Smooth muscle cell (in vitro differentiated cells): ENCODE measurements around the gene FARSA. TPM values are rescaled to one million over a fixed set of nuclear protein-coding genes. Genes with fewer than 3 reads are reported as not detected.

Experiments
- DNase-seq: peaks from one replicate; lab custom pipeline; 2025; ENCODE audit not compliant: unreplicated experiment; lab: John Stamatoyannopoulos, UW
- H2AFZ ChIP-seq: fragments of 200-600 bp; sonication (generic); 2 replicates; pipeline ENCODE4 v1.6.0; 2016; ENCODE audit warnings: antibody characterized with exemption, low read depth, mild to moderate bottlenecking
- H3F3A ChIP-seq: fragments of 200-600 bp; sonication (generic); 2 replicates; pipeline ENCODE4 v1.6.0; 2017; ENCODE audit warnings: antibody characterized with exemption, low read depth
- H3K27ac ChIP-seq: fragments of 200-600 bp; sonication (generic); 2 replicates; pipeline ENCODE4 v1.5.1; 2016; ENCODE audit warnings: low read depth, mild to moderate bottlenecking
- H3K27me3 ChIP-seq: fragments of 200-600 bp; sonication (generic); 2 replicates; pipeline ENCODE4 v1.6.1; 2016; ENCODE audit warnings: low read depth, mild to moderate bottlenecking
- H3K36me3 ChIP-seq: fragments of 200-600 bp; sonication (generic); 2 replicates; pipeline ENCODE4 v1.5.1; 2016; ENCODE audit warnings: low read depth
- H3K4me1 ChIP-seq: fragments of 200-600 bp; sonication (generic); 2 replicates; pipeline ENCODE4 v1.5.1; 2016; ENCODE audit warnings: low read depth
- H3K4me2 ChIP-seq: fragments of 200-600 bp; sonication (generic); 2 replicates; pipeline ENCODE4 v1.6.0; 2016; ENCODE audit warnings: mild to moderate bottlenecking
- H3K4me3 ChIP-seq: fragments of 200-600 bp; sonication (generic); 2 replicates; pipeline ENCODE4 v1.5.1; 2016; ENCODE audit warnings: mild to moderate bottlenecking
- H3K79me2 ChIP-seq: fragments of 200-600 bp; sonication (generic); 2 replicates; pipeline ENCODE4 v1.6.0; 2016; ENCODE audit warnings: low read depth, mild to moderate bottlenecking
- H3K9ac ChIP-seq: fragments of 200-600 bp; sonication (generic); 2 replicates; pipeline ENCODE4 v1.6.0; 2016; ENCODE audit warnings: low read depth
- H3K9me3 ChIP-seq: fragments of 200-600 bp; sonication (generic); replicated peaks from 2 replicates; pipeline ENCODE4 v1.5.1; 2016; ENCODE audit warnings: low read depth
- H4K20me1 ChIP-seq: fragments of 200-600 bp; sonication (generic); 2 replicates; pipeline ENCODE4 v1.6.0; 2016; ENCODE audit warnings: low read depth
- CTCF ChIP-seq: fragments of 200-600 bp; sonication (generic); IDR thresholded peaks from 2 replicates; pipeline ENCODE4 v1.5.1; 2017; ENCODE audit warnings: borderline replicate concordance, mild to moderate bottlenecking, antibody characterized with exemption; ENCODE audit not compliant: insufficient read depth, poor library complexity, severe bottlenecking
- WGBS: methylation state at CpG from one replicate; pipeline ENCODE4 v1.1.7; 2016; ENCODE audit warnings: low lambda C conversion rate; 5-methylcytosine and 5-hydroxymethylcytosine counted together
- polyA plus RNA-seq: library from polyadenylated mRNA; unstranded; fragments of >200 nt; fragmentation: Nextera tagmentation; extraction: Ambion mirVana; gene quantifications from 2 replicates; pipeline ENCODE4 v1.2.1, GENCODE V29; 2016
- total RNA-seq: library from RNA; depleted of rRNA; stranded (reverse); fragments of >200 nt; gene quantifications from 2 replicates; pipeline ENCODE4 v1.2.3, GENCODE V29; 2014

The FARSA gene
- total and polyA plus RNA-seq, 2 experiments from 2014 or later, result 46.1 to 86.9 TPM

GRCh38 chr19:12936582-12936981 lies 3.1 kb upstream of the FARSA start:
- no peak for TF ChIP-seq CTCF
- Histone ChIP-seq H3K9me3 (no peaks in the 10 kb centered on the region), H4K20me1 (peaks cover 35% of the 10 kb centered on the region), H3K27me3 (no peaks in the 10 kb centered on the region), H3K27ac (no peak overlapping the region), H3F3A (peaks cover 30% of the 10 kb centered on the region), H3K4me2 (no peak overlapping the region), H3K36me3 (no peaks in the 10 kb centered on the region), H3K4me1 (peaks cover 30% of the 10 kb centered on the region), H3K9ac (no peak overlapping the region), H3K79me2 (peaks cover 50% of the 10 kb centered on the region), H2AFZ (no peak overlapping the region), H3K4me3 (no peak overlapping the region)
- DNase-seq, result no peak
- 93% methylated on average over 7 of the region's 7 CpGs for WGBS

DNA sequence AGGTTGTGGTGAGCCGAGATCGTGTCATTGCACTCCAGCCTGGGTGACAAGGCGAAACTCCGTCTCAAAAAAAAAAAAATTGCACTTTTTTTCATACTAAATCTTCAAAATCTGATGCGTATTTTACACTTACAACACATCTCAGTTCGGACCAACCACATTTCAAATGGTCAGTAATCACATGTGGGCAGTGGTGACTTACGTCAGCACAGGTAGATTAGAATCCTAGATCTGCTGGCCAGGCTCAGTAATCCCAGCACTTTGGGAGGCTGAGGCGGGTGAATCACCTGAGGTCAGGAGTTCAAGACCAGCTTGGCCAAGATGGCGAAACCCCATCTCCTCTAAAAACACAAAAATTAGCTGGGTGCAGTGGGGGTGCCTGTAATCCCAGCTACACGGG lies 1.6 kb upstream of the FARSA start:
- WGBS, result 95% methylated on average over 6 of the region's 10 CpGs
- Histone ChIP-seq H4K20me1 (peaks cover 20% of the 10 kb centered on the region), H3K79me2 (peaks cover 39% of the 10 kb centered on the region), H3K4me1 (peaks cover 20% of the 10 kb centered on the region), H3K9me3 (no peaks in the 10 kb centered on the region), H3K4me2 (no peak overlapping the region), H3F3A (peaks cover 15% of the 10 kb centered on the region), H3K36me3 (no peaks in the 10 kb centered on the region), H3K4me3 (no peak overlapping the region), H3K27ac (no peak overlapping the region), H2AFZ (no peak overlapping the region), H3K9ac (no peak overlapping the region), H3K27me3 (no peaks in the 10 kb centered on the region)
- no peak for TF ChIP-seq CTCF
- DNase-seq, result no peak

DNA sequence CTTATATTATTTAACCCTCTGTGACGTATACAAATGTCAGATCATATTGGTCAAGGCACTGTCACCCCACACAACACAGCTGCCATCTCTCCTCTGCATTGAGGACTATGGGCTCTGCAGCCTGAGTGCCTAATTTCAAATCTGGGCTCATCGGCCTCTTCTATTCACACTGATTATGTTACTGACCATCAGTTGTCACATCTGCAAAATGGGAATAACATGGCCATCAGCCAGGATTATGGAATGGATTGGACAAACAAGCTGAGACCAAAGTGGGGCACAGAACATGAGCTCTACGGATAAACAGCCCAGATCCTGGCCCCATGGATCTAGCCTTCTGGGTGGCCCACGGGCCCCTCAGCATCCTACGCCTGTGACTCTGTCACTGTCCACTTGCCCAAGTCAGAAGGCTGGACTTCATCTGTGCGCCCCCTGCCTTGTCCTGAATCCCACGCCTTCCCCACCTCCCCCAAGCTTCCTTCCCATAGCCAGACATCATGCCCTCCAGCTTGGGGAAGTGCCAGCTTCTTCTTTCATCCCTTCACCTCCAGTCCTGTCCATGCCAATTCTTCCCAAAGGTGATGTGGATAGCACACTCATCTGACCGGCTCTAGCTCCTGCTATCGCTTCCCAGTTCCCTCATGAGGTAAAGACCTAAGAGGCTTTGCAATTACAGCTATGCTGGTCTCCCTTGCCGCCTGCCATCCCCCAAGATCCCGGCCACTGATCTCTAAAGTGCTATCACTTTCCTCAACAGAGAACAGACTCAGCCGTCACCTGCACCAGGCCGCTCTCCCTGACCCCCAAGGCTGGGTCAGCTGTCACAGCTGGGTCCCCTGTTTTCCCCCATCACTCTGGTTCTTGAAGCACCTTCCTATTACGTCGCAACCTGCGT lies 872 bp downstream of the FARSA start:
- H3K79me2 ChIP-seq, result peaks cover 23% of the 10 kb centered on the region
- no peaks in the 10 kb centered on the region for H3K36me3 ChIP-seq
- no peak for TF ChIP-seq CTCF
- peak overlapping the region; percentile 55 for H3K27ac ChIP-seq
- no peaks in the 10 kb centered on the region for H3F3A ChIP-seq
- H3K4me2 ChIP-seq, result peak overlapping the region; percentile 83
- 38% methylated on average over 16 of the region's 16 CpGs for WGBS
- peak overlapping the region; percentile 49 for H3K9ac ChIP-seq
- H4K20me1 ChIP-seq, result peaks cover 4% of the 10 kb centered on the region
- no peak for DNase-seq
- peak overlapping the region; percentile 9 for H2AFZ ChIP-seq
- H3K4me3 ChIP-seq, result peak overlapping the region; percentile 66
- no peaks in the 10 kb centered on the region for H3K27me3 ChIP-seq
- H3K9me3 ChIP-seq, result no peaks in the 10 kb centered on the region
- peaks cover 12% of the 10 kb centered on the region for H3K4me1 ChIP-seq
